Astrocyte of the hippocampus (primary cell): Measurements from ENCODE around the gene ZNF879.

Experiments used
- DNase-seq: peaks from one replicate; pipeline ENCODE4 v3.0.0; 2011; ENCODE audit warnings: low read depth, low spot score

The ZNF879 gene

DNA sequence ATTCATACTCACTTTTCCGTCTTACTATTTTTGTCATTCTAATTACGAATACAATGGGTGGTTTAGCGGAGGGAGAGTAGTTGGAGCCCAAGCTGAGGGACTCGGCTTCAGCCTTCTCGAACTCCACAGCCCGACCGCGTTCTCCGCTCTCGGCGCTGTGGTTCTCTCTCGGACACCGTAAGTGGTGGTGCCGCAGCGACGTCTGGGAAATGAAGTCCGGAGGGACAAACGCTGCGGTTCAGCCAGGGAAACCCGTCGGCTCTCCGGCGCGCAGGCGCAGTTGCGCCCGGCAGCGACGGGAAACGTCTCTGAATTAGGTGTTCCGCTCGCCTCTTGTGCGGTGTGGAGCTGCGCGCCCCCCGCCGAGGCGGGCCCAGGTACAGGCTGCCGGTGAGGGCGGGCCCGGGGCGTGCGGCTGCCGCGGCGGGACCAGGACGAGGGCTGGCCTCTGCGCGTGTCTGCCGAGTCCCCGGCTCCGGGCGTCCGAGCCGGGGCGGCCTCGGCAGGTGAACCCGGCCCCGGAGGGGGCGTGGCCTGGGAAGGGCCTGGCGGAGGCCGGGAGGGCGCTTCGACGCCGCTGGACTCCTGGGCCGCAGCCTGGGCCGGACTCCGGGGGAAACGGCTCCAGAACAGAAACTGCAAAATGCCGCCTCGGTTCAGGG, at the start of gene ZNF879:
TSS of gene ZNF879 (plus strand) at position 277 of the 662 bp plus-strand sequence. CDS start 1,201 bp downstream, outside the sequence.
- DNase-seq, result peak; percentile 99

DNA sequence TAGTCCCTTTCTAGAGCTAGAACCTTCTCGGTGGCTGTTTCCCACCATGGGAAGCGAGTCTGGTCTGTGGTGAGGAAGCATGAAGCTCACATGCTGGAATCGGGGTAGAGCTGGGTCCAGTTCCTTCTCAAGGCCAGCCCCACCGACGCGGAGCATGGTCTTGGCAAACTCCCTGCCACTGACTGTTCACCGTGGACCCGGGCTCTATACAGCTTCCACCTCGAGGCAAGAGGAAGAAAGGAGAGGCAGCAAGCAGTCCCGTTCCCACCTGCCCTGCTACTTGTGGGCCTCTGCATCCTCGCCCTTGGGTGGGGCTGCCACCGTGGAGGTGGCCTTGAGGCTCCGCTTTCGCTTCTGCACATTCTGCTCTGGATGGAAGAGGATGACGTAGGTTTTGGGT, 42.2 kb upstream of the ZNF879 start:
- DNase-seq, result no peak

DNA sequence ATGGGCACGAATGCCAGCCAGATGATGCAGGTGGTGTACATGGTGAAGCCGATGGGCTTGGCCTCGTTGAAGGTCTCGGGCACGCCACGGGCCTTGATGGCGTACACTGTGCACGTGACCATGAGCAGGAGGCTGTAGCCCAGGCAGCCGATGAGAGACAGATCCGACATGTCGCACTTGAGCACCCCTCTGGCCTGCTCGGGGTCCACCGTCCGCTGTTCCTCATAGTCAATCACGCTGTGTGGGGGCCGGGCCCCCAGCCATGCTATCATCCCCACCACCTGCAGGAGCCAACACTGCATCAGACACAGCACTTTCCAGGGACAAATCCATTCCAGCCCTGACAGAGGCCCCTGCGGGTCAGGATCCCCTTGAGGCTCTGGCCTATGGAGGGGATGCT, 40.7 kb upstream of the ZNF879 start:
- no peak for DNase-seq

DNA sequence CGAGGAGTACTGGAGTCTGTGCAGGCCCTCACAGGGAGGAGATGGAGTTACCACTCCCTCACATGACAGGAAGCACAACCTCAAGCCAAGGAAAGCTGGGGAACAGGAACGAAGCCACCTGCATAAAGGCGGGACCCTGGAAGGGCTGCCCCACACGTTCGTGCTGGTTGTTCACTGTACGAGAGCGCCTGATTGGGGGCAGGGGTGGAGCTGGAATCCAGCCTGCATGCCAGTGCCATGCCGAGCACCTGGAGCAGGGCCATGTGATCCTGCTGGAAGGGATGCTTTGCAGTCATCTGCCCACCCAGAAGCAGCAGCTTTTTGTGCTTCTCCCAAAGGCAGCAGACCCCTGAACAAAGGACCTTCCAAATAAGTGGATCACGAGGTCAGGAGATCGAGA, 39.9 kb upstream of the ZNF879 start:
- no peak for DNase-seq

DNA sequence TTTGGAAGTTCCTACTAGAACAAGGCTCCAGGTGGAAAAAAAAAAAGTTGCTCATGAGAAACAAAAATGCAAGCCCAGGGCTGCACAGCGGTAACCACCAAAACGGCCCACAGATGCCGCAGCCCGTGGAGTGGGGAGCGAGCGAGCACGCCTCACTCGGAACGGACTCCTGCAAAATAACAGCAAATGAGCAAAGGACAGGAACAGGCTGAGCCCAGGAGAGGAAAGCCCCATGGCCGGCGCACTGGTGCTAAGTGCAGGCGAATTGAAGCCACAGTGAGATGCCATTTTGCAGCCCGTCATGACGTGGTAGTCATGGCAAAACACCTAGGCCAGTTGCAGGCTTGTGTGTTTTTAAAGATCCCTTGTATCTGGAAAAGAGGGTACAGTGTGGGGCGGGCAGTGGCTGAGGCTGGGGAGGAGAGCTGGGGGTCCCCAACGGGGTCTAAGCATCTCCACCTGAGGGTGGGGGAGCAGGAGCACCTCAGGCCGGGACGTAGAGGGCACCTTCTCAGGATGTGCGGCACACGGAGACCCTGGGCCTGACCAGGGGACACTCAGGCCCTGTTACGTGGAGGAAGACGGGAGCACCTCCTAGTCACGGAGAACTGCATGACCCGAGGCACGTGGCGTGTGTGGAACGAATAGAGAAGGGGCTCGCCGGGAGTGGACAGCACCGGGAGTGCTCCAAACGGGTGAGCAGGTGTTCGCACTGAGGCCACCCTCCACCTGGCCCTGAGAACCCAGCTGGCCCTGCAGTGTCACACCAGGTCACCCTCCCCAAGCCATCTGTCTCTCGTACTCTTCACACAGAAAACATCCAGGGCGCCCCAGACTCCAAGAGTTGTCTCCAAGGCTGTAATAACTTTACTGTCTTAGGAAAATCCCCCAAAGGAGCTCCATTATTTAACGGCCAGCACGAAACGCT, 39.2 kb upstream of the ZNF879 start:
- no peak for DNase-seq

DNA sequence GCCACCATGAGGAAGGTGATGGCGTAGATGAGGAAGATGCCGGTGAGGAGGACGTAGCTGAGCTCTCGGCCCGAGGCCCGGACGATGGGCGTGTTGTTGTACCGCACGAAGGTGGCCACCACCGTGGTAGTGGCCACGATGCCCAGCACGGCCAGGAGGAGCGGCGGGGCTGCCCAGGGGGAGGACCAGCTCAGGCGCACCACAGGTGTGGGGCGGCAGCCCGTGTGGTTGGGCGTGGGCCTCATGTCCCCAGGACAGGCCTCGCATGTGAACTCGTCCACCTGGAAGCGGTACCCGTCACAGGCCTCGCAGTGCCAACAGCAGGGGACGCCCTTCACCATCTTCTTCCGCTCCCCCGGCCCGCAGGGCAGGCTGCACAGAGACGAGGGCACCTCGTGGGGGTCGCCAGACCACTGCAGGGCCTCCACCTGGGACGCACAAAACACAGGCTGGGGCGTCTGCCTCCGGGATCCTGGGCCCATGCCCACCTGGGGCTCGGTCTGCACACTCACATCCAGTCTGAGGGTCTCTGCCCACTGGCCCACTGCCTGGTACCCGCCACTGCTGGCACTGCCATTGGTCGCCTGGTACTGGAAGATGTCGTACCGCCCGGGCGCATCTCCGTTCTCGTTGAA, 37.2 kb upstream of the ZNF879 start:
- no peak for DNase-seq

DNA sequence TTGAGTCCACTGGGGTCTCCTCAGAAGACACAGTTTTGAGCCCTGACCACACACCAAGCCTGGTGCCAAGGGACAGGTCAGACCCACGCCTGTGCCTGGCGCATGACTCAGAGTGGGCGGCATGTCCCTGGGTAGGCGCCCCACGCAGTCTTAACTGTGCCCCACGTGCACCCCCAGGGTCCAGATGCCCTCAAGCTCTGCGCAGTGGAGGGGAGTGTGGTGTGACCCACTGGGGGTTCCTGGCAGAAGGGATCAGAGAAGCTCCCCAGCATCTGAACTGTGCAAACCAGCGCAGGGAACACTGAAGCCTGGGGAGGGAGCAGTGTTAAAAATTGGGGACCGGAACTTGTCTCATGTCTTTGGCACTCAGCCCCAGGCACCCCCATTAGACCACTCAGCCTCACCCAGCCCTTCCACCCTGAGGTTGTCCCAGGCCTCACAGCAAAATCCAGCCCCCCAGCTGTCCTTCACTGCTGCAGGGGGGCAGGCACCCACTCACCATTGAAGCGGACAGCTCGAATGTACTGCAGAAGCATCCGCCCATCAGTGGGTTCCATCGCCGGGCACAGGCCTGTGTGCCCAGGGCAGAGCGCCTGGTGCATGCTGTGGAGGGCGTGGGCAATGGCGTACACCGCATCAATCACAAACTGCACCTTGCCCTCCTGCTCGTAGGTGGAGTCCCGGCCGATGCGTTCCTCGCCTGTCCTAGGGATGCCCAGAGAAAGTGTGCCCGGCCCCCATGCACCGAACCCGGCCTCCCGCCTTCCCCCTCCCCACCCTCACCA, 35.0 kb upstream of the ZNF879 start:
- no peak for DNase-seq

DNA sequence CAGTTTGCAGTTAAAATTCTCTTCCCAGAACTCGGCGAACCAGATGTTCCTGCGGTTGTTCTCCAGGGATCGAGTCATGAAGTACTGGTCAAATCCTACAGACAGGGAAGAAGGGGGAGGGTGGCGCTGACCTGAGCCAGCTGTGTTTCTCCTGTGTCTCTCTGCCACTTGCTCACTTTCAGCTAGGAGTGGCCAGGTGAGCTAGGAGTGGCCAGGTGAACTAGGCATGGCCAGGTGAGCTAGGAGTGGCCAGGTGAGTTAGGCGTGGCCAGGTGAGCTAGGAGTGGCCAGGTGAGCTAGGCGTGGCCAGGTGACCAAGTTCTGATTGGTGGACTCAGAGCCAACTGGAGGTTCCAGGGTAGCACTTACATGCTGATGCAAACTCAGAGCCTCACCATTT, 34.3 kb upstream of the ZNF879 start:
- no peak for DNase-seq

DNA sequence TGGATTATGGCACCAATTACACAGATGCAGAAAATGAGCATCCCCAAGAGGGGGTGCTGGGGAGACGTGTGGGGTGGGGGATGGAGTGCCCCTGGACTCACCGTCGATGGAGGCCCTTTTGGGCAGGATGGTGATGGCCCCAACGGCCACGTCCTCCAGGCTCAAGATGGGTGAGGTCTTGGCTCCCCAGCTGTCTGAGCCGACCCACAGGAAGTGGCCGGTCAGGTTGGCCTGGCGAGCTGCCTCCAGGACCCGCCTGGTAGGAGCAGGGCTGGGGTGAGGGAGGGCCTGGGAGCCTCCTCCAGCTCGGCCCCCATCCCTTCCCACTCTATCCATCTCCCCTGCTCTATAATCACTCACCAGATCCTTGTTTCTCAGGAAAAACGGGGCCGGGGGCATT, 33.1 kb upstream of the ZNF879 start:
- no peak for DNase-seq

DNA sequence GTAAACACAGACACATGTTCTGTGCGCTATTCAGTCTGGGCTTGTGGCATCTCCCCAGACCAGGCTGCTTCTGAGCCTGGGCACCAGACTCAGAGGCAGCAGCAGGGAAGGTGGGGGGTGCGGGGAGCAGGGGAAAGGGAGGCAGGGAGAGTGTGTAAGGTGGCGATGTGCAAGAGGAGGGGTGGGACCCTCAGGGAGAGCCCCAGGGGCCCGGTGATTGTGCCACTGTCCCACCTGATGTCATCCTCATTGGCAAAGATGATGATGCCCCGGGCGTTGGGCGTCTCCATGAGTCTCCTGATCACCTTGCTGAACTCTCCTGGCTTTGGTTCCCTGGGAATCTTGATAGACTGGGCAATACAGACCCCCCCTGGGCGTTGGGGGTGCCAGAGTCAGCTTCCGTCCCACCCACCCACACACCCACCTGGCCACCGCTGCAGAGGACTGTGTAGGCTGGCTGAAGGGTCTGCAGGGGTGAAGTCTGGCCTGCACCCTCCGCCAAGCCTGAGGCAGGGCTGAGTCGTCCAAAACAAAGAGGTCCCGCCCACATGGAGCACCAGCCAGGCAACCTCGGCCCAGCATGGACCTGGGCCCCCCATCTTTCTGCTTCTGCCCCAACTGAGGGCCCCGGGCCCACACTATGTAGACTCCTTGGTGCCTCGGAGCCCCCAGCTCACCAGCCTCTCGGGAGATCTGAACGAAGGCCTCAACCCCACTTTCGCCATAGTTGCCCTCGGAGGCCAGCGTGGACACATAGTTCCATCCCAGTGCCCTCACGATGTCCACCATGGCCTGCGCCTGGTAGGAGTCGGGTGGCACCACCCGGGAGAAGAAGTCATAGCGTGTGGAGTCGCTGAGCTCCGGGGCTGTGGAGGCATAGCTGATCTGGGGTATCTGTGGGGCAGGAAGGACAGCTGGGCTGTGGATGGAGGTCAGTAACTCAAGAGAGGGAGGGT, 32.1 kb upstream of the ZNF879 start:
- DNase-seq, result no peak

DNA sequence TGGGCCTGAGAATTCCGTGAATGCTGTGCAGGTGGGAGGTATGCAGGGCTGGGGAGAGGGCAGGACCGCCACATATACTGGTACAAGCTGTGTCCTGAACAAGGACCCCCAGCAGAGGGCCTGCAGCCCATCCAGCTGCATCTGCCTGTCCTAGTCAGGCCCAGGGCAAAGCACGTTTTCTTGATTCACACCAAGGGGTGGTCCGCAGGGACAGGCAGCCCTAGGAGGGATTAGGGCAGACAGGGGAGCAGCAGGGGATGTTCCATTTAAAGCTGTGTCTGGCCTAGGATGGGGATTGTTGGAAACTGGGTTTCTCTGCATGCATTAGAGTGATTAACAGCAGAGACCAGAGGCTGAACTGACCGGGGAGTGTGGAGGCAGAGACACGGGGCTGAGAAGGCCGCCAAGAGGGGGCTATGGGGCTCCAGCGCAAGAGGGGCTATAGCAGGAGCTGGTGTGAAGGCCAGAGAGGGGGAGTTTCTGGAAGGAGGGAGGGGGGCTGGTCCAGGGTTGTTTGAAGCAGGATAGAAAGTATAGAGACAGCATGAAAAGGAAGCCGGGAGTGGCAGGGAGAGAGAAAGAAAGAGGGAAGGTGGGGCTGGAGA, 31.2 kb upstream of the ZNF879 start:
- no peak for DNase-seq

DNA sequence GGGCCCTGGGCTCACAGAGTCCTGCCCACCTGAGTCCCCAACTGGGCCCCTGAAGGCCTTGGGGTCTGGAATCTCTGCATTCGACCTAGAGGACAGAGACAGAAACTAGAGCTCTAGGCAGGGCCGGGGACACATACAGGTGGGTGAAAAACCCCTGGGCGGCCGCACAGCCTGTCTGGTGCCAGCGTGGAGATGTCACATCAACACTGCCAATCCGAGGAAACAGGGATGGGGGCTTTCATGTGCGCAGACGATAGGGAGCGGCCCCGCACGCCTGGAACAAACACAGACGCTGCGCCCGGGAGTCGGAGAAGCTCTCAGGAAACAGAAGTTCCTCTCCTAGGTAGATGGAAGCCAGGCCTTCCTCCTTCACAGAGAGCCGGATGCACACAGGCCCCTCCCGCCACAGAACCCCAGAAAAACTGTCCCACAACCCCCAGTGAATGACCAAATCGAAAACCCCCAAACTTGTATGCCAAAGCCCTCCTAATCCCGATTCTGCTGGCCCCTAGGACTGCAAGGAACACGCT, 30.3 kb upstream of the ZNF879 start:
- DNase-seq, result no peak

DNA sequence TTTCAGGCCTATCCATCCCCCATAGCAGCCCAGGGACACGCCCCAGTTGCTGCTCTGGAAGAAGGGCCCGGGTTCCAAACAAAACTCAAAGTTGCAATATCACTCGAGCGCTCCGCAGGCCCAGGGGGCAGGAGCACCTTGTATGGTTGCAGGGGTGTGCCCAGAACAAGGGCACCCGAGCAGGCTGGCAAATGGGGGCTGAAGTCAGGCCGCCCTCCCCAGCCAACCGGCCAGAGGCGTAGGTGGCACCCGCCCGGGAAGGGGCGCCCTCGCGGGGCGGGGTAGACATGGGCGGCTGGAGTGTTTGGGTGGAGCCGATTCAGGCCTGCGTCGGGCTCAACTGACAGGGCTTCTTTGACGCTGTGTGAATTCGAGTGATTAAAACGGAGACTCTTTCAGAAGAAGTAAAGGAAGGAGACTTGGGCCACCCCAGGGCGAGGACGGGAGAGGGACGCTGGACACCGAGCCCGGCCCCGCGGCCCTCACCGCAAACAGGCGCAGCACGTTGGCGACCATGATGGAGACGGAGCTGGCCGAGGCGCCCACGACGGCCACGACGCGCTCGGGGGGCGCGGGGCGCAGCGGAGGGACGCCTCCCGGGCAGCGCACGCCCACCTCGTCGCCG, 29.5 kb upstream of the ZNF879 start:
- DNase-seq, result no peak

DNA sequence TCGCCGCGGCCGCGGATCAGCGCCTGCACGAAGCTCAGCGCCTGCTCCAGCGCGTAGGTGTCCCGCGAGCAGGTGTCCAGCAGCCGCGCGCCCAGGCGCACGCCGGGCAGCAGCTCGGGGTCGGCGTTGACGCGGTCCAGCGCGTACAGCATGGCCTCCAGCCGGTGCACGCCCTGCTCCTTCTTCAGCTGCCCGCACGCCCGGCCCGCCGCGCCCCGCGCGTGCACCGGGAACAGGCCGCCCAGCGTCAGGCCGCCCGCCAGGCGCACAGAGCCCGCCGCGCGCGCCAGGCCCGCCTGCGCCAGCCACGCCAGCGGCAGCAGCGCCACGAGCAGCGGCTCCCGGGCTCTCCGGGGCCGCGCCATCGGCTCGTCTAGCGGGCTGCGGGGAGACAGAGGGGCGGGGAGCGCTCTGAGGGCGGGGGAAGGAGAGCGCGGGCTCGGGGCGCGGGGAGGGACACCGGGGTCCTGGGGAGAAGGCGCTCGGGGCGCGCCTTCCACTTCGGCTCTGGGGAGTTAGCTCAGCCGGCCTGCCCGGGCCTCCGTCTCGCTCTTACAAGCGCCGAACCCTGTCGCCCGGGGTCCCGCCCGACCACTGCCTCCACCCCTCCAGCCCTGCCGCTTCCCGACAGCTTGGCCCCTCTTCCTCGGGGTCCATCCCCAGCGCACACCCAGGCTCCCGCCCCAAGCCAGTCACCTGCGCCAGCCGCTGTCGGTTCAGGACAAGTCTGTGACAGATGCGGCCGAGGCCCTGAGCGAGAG, 28.8 kb upstream of the ZNF879 start, which contains the start of gene GRM6:
TSS of gene GRM6 (minus strand) at position 741 of the 761 bp plus-strand sequence. CDS start at position 365, 376 bp downstream.
- peak; percentile 29 for DNase-seq

DNA sequence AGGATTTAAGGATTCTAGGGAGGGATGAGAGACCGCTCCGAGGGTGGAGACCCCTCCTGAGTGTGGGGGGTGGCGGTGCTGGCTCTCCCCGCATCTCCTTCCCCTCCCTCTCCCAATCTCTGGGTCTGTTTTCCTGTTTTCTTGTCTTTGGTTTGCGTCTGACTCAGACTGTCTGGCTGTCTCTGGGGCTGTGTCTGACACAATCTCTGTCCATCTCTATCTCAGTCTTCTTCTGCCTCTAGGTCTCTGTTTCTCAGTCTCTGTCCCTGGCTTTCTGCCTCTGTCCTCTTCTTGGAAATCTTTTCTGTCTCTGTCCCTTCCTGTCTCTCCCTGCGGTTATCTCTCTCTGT, 28.3 kb upstream of the ZNF879 start:
- no peak for DNase-seq

DNA sequence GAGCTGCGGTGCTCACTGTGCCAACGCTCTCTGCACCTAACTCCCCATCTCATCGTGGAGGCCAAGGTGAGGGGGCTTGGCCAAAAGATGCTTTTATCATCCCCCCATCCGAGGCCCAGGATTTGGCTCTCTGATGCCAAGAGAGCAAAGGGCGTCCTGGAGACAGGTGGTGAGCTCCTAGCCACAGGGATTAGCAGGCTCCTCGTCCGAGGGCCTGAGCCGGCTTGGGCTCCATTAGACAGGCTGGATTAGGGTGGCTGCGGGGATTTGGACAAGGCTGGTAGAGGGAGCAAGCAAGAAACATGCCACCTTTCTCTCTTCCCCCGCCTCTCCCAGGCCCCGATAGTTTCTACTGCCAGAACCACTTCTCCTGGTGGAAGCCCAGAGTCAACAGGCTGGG, 27.4 kb upstream of the ZNF879 start:
- DNase-seq, result no peak

DNA sequence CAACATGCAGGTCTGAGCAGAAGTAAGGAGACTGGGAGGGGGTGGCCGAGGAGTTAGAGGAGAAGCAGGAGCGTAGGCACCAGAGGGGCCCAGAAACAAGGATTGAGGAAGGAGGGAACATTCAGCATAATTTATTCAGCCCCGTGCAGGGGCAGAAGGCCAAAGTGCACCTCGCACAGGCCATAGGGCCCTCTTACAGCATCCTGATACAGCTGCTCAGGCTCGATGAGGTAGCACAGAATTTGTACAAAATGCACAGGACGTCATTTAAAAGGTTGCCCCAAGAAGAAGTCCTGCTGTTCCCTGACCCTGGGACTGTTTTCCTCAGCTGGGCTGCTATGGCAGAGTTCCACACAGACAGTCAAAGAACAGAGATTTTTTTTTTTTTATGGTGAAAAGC, 26.4 kb upstream of the ZNF879 start:
- no peak for DNase-seq

DNA sequence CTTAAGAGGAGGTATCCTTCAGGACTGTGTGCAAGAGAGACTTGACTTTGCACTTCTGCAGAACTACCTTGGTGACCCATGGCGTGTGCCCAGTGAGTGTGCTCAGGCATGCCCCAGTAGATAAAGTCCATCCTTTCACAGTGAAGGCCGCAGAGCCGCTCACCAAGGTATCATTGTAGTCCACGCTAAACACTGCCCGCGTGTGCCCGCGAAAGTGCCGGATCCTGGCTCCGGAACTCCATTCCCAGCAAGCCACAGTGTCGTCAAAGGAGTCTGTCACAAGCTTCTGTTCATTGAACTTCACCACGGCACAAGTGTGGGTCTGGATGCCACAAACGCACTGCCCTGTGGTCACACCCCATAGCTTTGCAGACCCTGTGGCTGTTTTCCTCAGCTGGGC, 25.2 kb upstream of the ZNF879 start:
- no peak for DNase-seq

DNA sequence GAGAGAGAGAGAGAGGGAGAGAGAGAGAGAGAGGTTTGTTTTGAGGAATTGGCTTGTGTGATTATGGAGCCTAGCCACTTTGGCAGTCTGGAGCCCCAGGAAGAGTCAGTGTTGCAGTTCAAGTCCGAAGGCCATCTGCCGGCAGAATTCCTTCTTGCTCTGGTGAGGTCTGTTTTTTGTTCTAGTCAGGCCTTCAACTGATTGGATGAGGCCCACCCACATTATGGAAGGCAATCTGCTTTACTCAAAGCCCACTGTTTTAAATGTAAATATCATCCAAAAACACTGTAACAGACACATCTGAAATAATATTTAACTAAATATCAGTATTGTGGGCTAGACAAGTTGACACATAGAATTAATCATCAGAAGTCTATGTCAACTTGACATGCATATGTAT, 17.0 kb upstream of the ZNF879 start:
- DNase-seq, result no peak
